Stimulated activated CD4-positive, alpha-beta T cell treated with anti-CD3 and anti-CD28 coated beads, Interleukin-15, amount 100 ng/mL, for 24 hours (primary cell): Measurements from ENCODE around the gene SP6.

Experiments used
- DNase-seq: peaks from one replicate; pipeline ENCODE4 v3.0.0-alpha.2; 2020

SP6 gene

GRCh38 chr17:47879028-47879585 lies 28.1 kb upstream of the SP6 start:
- no peak for DNase-seq

- no peak for DNase-seq
Measured at GRCh38 chr17:47878203-47879027, 27.5 kb upstream of the SP6 start.

- no peak for DNase-seq
Measured at GRCh38 chr17:47877368-47878034, 26.5 kb upstream of the SP6 start.

- DNase-seq = no peak
Measured at GRCh38 chr17:47875011-47875985, 24.3 kb upstream of the SP6 start.

GRCh38 chr17:47873200-47874090 lies 22.5 kb upstream of the SP6 start:
- DNase-seq = no peak

- no peak for DNase-seq
Measured at GRCh38 chr17:47872651-47873161, 21.7 kb upstream of the SP6 start.

- DNase-seq = no peak
Measured at GRCh38 chr17:47872019-47872650, 21.2 kb upstream of the SP6 start.

GRCh38 chr17:47871048-47871447 lies 20.1 kb upstream of the SP6 start:
- DNase-seq = no peak

GRCh38 chr17:47870056-47870455 lies 19.1 kb upstream of the SP6 start:
- no peak for DNase-seq

- no peak for DNase-seq
Measured at GRCh38 chr17:47869114-47869513, 18.2 kb upstream of the SP6 start.

GRCh38 chr17:47867813-47868533 lies 17.0 kb upstream of the SP6 start:
- no peak for DNase-seq

- no peak for DNase-seq
Measured at GRCh38 chr17:47866941-47867340, 16.0 kb upstream of the SP6 start.

- DNase-seq = peak; percentile 31
Measured at GRCh38 chr17:47864791-47865216, 13.8 kb upstream of the SP6 start.

GRCh38 chr17:47862621-47863440 lies 11.9 kb upstream of the SP6 start:
- DNase-seq = no peak

GRCh38 chr17:47860386-47860785 lies 9.4 kb upstream of the SP6 start:
- DNase-seq = no peak

GRCh38 chr17:47857551-47858455 lies 6.8 kb upstream of the SP6 start:
- no peak for DNase-seq

- no peak for DNase-seq
Measured at GRCh38 chr17:47856830-47857229, 5.9 kb upstream of the SP6 start.

GRCh38 chr17:47855737-47856136 lies 4.8 kb upstream of the SP6 start:
- DNase-seq = no peak
